ENCODE data around the gene YRDC. TPM values are rescaled to one million over a fixed set of nuclear protein-coding genes. Genes with fewer than 3 reads are reported as not detected.

Gene YRDC
- total RNA-seq, 4 donors from 2014 or later = 10.8 to 19.1 (median 14.3) TPM

- Histone ChIP-seq H3K27me3 (no peaks in the 10 kb centered on the region), H3K4me1 (peaks cover 37 to 75% (median 57%) of the 10 kb centered on the region in 4 donors), H3K9me3 (no peaks in the 10 kb centered on the region), H3K27ac (replicated peaks in 1 of 4) (no peak overlapping the region), H3K36me3 (peaks cover 3 to 24% (median 15%) of the 10 kb centered on the region in 4 donors), H3K4me3 (no peak overlapping the region)
- no peak for DNase-seq (ENCODE audit: extremely low spot score)
- no peak for TF ChIP-seq CTCF (IDR thresholded peaks at IDR 0.05)
- no peak for TF ChIP-seq POLR2AphosphoS5 (IDR thresholded peaks at IDR 0.05)
- no peak for TF ChIP-seq POLR2A (IDR thresholded peaks at IDR 0.05; ENCODE audit: low read depth)
- no peak for TF ChIP-seq EP300 (IDR thresholded peaks at IDR 0.05)
- intact Hi-C loops (cut with DNase I) = no loop called here
These were observed 43.3 kb upstream of the YRDC start for GRCh38 chr1:37851262-37851661.

- Histone ChIP-seq H3K9me3 (no peaks in the 10 kb centered on the region), H3K4me3 (no peak overlapping the region), H3K4me1 (peaks cover 29 to 74% (median 49%) of the 10 kb centered on the region in 4 donors), H3K27ac (replicated peaks in 1 of 4) (no peak overlapping the region), H3K36me3 (peaks cover 3 to 21% (median 12%) of the 10 kb centered on the region in 4 donors), H3K27me3 (no peaks in the 10 kb centered on the region)
- TF ChIP-seq POLR2A (IDR thresholded peaks at IDR 0.05; ENCODE audit: low read depth) (no peak), EP300 (IDR thresholded peaks at IDR 0.05) (no peak), POLR2AphosphoS5 (IDR thresholded peaks at IDR 0.05) (no peak), CTCF (IDR thresholded peaks at IDR 0.05) (no peak)
- no peak for DNase-seq (ENCODE audit: extremely low spot score)
- intact Hi-C loops (cut with DNase I) = no loop called here
- WGBS = 83% methylated on average over 6 of the region's 6 CpGs
These were observed 42.4 kb upstream of the YRDC start for GRCh38 chr1:37850352-37850955.

GRCh38 chr1:37849480-37849879 is 41.5 kb upstream of the YRDC start:
- H3K4me1 ChIP-seq = peaks cover 22 to 64% (median 39%) of the 10 kb centered on the region in 4 donors
- H3K4me3 ChIP-seq = no peak overlapping the region
- intact Hi-C loops (cut with DNase I) = no loop called here
- H3K9me3 ChIP-seq = no peaks in the 10 kb centered on the region
- no peaks in the 10 kb centered on the region for H3K27me3 ChIP-seq
- peaks cover 0 to 16% (median 3%) of the 10 kb centered on the region in 4 donors for H3K36me3 ChIP-seq
- H3K27ac ChIP-seq (replicated peaks in 1 of 4) = no peak overlapping the region
- no peak for DNase-seq (ENCODE audit: extremely low spot score)
- TF ChIP-seq EP300 (IDR thresholded peaks at IDR 0.05) (no peak), POLR2A (IDR thresholded peaks at IDR 0.05; ENCODE audit: low read depth) (no peak), CTCF (IDR thresholded peaks at IDR 0.05) (no peak), POLR2AphosphoS5 (IDR thresholded peaks at IDR 0.05) (no peak)
- 93% methylated on average over 3 of the region's 3 CpGs for WGBS

- peaks cover 9 to 40% (median 20%) of the 10 kb centered on the region in 4 donors for H3K4me1 ChIP-seq
- H3K9me3 ChIP-seq = no peaks in the 10 kb centered on the region
- H3K27me3 ChIP-seq = no peaks in the 10 kb centered on the region
- H3K27ac ChIP-seq (replicated peaks in 1 of 4) = no peak overlapping the region
- intact Hi-C loops (cut with DNase I) = no loop called here
- H3K4me3 ChIP-seq = no peak overlapping the region
- DNase-seq (ENCODE audit: extremely low spot score) = no peak
- 81% methylated on average over 4 of the region's 4 CpGs for WGBS
- TF ChIP-seq CTCF (IDR thresholded peaks at IDR 0.05) = no peak
- no peak for TF ChIP-seq EP300 (IDR thresholded peaks at IDR 0.05)
- TF ChIP-seq POLR2A (IDR thresholded peaks at IDR 0.05; ENCODE audit: low read depth) = no peak
- TF ChIP-seq POLR2AphosphoS5 (IDR thresholded peaks at IDR 0.05) = no peak
- H3K36me3 ChIP-seq = peaks cover 0 to 15% (median 0%) of the 10 kb centered on the region in 4 donors
These were observed 38.8 kb upstream of the YRDC start for GRCh38 chr1:37846647-37847339.
